IPS-18c (cell line): ENCODE data around the gene STK39.

Experiments
- H3K4me3 ChIP-seq: 2 replicates; pipeline ENCODE4 v1.7.0; 2013; ENCODE audit warnings: low read depth, mild to moderate bottlenecking, low read length, moderate library complexity; ENCODE audit not compliant: insufficient read depth
- H3K9me3 ChIP-seq: one replicate; pipeline ENCODE4 v1.6.1; 2013; ENCODE audit warnings: mild to moderate bottlenecking, low read length, moderate library complexity; ENCODE audit not compliant: control insufficient read depth, insufficient read depth

Gene STK39

GRCh38 chr2:168180483-168180882 lies 66.9 kb downstream of the STK39 start:
- H3K9me3 ChIP-seq: no peaks in the 10 kb centered on the region
- no peak overlapping the region for H3K4me3 ChIP-seq

- Histone ChIP-seq H3K9me3 (no peaks in the 10 kb centered on the region), H3K4me3 (no peak overlapping the region)
Measured at GRCh38 chr2:168179592-168179991, 67.8 kb downstream of the STK39 start.

GRCh38 chr2:168178520-168179324 lies 68.7 kb downstream of the STK39 start:
- Histone ChIP-seq H3K9me3 (no peaks in the 10 kb centered on the region), H3K4me3 (no peak overlapping the region)

- Histone ChIP-seq H3K9me3 (no peaks in the 10 kb centered on the region), H3K4me3 (no peak overlapping the region)
Measured at GRCh38 chr2:168176402-168176801, 71.0 kb downstream of the STK39 start.

GRCh38 chr2:168175469-168175868 lies 71.9 kb downstream of the STK39 start:
- H3K4me3 ChIP-seq: no peak overlapping the region
- H3K9me3 ChIP-seq: no peaks in the 10 kb centered on the region

- Histone ChIP-seq H3K9me3 (no peaks in the 10 kb centered on the region), H3K4me3 (no peak overlapping the region)
Measured at GRCh38 chr2:168174756-168175155, 72.6 kb downstream of the STK39 start.

- Histone ChIP-seq H3K4me3 (no peak overlapping the region), H3K9me3 (no peaks in the 10 kb centered on the region)
Measured at GRCh38 chr2:168172071-168172470, 75.3 kb downstream of the STK39 start.

- H3K4me3 ChIP-seq: no peak overlapping the region
- H3K9me3 ChIP-seq: no peaks in the 10 kb centered on the region
Measured at GRCh38 chr2:168171059-168171762, 76.2 kb downstream of the STK39 start.

- H3K9me3 ChIP-seq: no peaks in the 10 kb centered on the region
Measured at GRCh38 chr2:168169097-168169745, 78.2 kb downstream of the STK39 start.

GRCh38 chr2:168167511-168168263 lies 79.7 kb downstream of the STK39 start:
- Histone ChIP-seq H3K9me3 (no peaks in the 10 kb centered on the region), H3K4me3 (no peak overlapping the region)

More at GRCh38 chr2:168169097-168169745, 78.2 kb downstream of the STK39 start:
- no peak overlapping the region for H3K4me3 ChIP-seq

- Histone ChIP-seq H3K4me3 (no peak overlapping the region), H3K9me3 (no peaks in the 10 kb centered on the region)
Measured at GRCh38 chr2:168166902-168167510, 80.4 kb downstream of the STK39 start.

- no peak overlapping the region for H3K4me3 ChIP-seq
- no peaks in the 10 kb centered on the region for H3K9me3 ChIP-seq
Measured at GRCh38 chr2:168165985-168166901, 81.2 kb downstream of the STK39 start.

GRCh38 chr2:168165397-168165796 lies 82.0 kb downstream of the STK39 start:
- H3K9me3 ChIP-seq: no peaks in the 10 kb centered on the region
- no peak overlapping the region for H3K4me3 ChIP-seq

- H3K4me3 ChIP-seq: no peak overlapping the region
- H3K9me3 ChIP-seq: no peaks in the 10 kb centered on the region
Measured at GRCh38 chr2:168160897-168161296, 86.5 kb downstream of the STK39 start.

- Histone ChIP-seq H3K4me3 (no peak overlapping the region), H3K9me3 (no peaks in the 10 kb centered on the region)
Measured at GRCh38 chr2:168159754-168160585, 87.4 kb downstream of the STK39 start.
